Lower lobe of right lung (tissue), 2 donors: ENCODE data around the gene CORO2B. TPM values are rescaled to one million over a fixed set of nuclear protein-coding genes. Genes with fewer than 3 reads are reported as not detected.

Experiments
- ATAC-seq, 2 donors: fragments of 200-7000 bp; cut with Tn5 transposase; one replicate each; pipeline ENCODE4 v1.9.1; 2020 to 2022; ENCODE audit warnings: mild to moderate bottlenecking in 2 of 2, moderate library complexity in 2 of 2
- DNase-seq: peaks from one replicate; pipeline ENCODE4 v3.0.0-alpha.2; 2020
- H3K27ac ChIP-seq: fragments of 200-600 bp; one replicate; pipeline ENCODE4 v1.8.0; 2022
- H3K27me3 ChIP-seq: fragments of 200-600 bp; one replicate; pipeline ENCODE4 v1.8.0; 2022; ENCODE audit warnings: low read depth
- H3K36me3 ChIP-seq: fragments of 200-600 bp; one replicate; pipeline ENCODE4 v1.8.0; 2022; ENCODE audit warnings: mild to moderate bottlenecking
- H3K4me1 ChIP-seq: fragments of 200-600 bp; one replicate; pipeline ENCODE4 v1.8.0; 2022
- H3K4me3 ChIP-seq: fragments of 200-600 bp; one replicate; pipeline ENCODE4 v1.8.0; 2022; ENCODE audit warnings: mild to moderate bottlenecking
- H3K9me3 ChIP-seq: fragments of 200-600 bp; one replicate; pipeline ENCODE4 v1.8.0; 2022
- CTCF ChIP-seq: fragments of 200-600 bp; IDR thresholded peaks from one replicate; pipeline ENCODE4 v1.8.0; 2022; ENCODE audit warnings: antibody characterized with exemption, mild to moderate bottlenecking
- intact Hi-C: fragments of 100-400 bp; cut with DNase I; formaldehyde crosslinking; loops from one replicate; pipeline ENCODE4 v1.11.0; 2022
- total RNA-seq: library from RNA; stranded (reverse); fragmentation: NEBNext Ultra II Directional; extraction: Animal tissue kit (Norgen Biotek cat#: 25700); gene quantifications from one replicate; pipeline ENCODE4 v1.2.1, GENCODE V29; 2021
- donor health status: DM: no; HTN: yes; CAD: no; lungs with severe emphysema.

CORO2B gene
- total RNA-seq, 1 donor from 2014 or later = 6.8 TPM

GRCh38 chr15:68581725-68582124 is 2.9 kb downstream of the CORO2B start:
- intact Hi-C loops = no loop called here
- TF ChIP-seq CTCF = no peak
- Histone ChIP-seq H3K4me3 (no peak overlapping the region), H3K9me3 (no peaks in the 10 kb centered on the region), H3K36me3 (no peaks in the 10 kb centered on the region), H3K27me3 (peaks cover 7% of the 10 kb centered on the region), H3K4me1 (peaks cover 27% of the 10 kb centered on the region), H3K27ac (no peak overlapping the region)
- DNase-seq = no peak
- ATAC-seq = no peak

DNA sequence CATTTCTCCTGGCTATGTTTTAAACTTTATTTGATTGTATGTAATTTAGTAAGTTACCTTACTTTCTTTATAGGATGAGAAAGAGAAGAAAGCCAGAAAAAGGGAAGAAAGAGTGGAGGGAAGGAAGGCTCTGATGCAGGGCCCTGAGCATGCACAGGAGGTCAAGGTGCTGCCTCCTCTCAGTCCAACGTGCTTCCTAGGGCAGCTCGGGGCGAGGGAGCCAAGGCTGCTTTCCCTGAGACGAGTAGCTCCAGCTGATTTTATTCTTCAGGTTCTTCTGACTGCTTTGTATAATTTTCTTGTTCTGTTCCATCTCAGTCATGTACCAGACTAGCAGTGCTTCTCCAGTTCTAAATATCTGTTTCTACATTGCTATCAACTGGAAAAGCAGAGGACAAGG is 3.4 kb downstream of the CORO2B start:
- intact Hi-C loops = no loop called here
- Histone ChIP-seq H3K27me3 (peaks cover 7% of the 10 kb centered on the region), H3K4me3 (no peak overlapping the region), H3K9me3 (no peaks in the 10 kb centered on the region), H3K36me3 (no peaks in the 10 kb centered on the region), H3K27ac (no peak overlapping the region), H3K4me1 (peaks cover 28% of the 10 kb centered on the region)
- ATAC-seq (no peak), DNase-seq (no peak)
- no peak for TF ChIP-seq CTCF

- intact Hi-C loops = no loop called here
- no peak for DNase-seq
Measured at GRCh38 chr15:68582864-68583263, 4.1 kb downstream of the CORO2B start.

DNA sequence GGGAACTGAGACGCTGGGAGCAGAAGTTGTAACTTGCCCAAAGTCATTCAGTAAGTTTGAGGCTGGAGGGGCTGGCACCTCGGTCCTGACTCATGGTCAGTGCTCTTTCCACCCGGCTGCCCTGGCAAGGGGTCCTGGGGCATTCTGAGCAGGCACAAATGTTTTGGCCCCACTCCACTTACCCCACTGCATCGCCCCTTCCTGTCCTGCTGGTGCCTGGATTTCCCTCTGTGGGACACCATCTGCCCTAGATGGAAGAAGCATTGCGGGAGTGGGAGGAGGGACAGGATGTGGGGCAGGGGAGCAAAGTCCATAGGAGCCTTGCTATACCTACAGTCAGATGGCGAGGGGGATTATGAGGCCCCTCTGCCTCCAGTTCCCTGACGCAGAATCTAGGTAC is 4.5 kb downstream of the CORO2B start:
- peaks cover 25% of the 10 kb centered on the region for H3K4me1 ChIP-seq
- ATAC-seq (no peak), DNase-seq (no peak)
- no peaks in the 10 kb centered on the region for H3K36me3 ChIP-seq
- no peak overlapping the region for H3K27ac ChIP-seq
- peaks cover 7% of the 10 kb centered on the region for H3K27me3 ChIP-seq
- no peaks in the 10 kb centered on the region for H3K9me3 ChIP-seq
- no peak for TF ChIP-seq CTCF
- H3K4me3 ChIP-seq = no peak overlapping the region
- intact Hi-C loops = no loop called here

More at GRCh38 chr15:68582864-68583263, 4.1 kb downstream of the CORO2B start:
- ATAC-seq = no peak
- no peak for TF ChIP-seq CTCF
- no peaks in the 10 kb centered on the region for H3K36me3 ChIP-seq
- no peak overlapping the region for H3K4me3 ChIP-seq
- H3K27ac ChIP-seq = no peak overlapping the region
- peaks cover 7% of the 10 kb centered on the region for H3K27me3 ChIP-seq
- H3K4me1 ChIP-seq = peaks cover 29% of the 10 kb centered on the region
- no peaks in the 10 kb centered on the region for H3K9me3 ChIP-seq

GRCh38 chr15:68583936-68584755 is 5.4 kb downstream of the CORO2B start:
- intact Hi-C loops = no loop called here

More at GRCh38 chr15:68583936-68584755, 5.4 kb downstream of the CORO2B start:
- Histone ChIP-seq H3K4me1 (peaks cover 25% of the 10 kb centered on the region), H3K9me3 (no peaks in the 10 kb centered on the region), H3K27ac (no peak overlapping the region), H3K27me3 (peaks cover 7% of the 10 kb centered on the region), H3K36me3 (no peaks in the 10 kb centered on the region), H3K4me3 (no peak overlapping the region)
- DNase-seq = no peak
- no peak for TF ChIP-seq CTCF
- no peak for ATAC-seq
